B cell (primary cell): ENCODE measurements around the gene STOX1. TPM values are rescaled to one million over a fixed set of nuclear protein-coding genes. Genes with fewer than 3 reads are reported as not detected.

Source experiments
- ATAC-seq: fragments of 200-7000 bp; cut with Tn5 transposase; one replicate; pipeline ENCODE4 v1.10.0; 2021; ENCODE audit warnings: low read depth, mild to moderate bottlenecking, moderate number of reproducible peaks, moderate library complexity
- CTCF ChIA-PET: fragments of 350-600 bp; sonication (Branson Sonifier 250); formaldehyde crosslinking; loops from one replicate; lab custom pipeline; 2021; ENCODE audit warnings: antibody characterized with exemption, inconsistent platforms; lab: Charles Lee
- POLR2A ChIA-PET: fragments of 350-600 bp; sonication (Branson Sonifier 250); formaldehyde crosslinking; loops from one replicate; lab custom pipeline; 2021; ENCODE audit warnings: antibody characterized with exemption; lab: Charles Lee
- DNase-seq: peaks from one replicate; pipeline ENCODE4 v3.0.0; 2013
- H2AFZ ChIP-seq: 2 replicates; pipeline ENCODE4 v1.6.1; 2012; ENCODE audit warnings: mild to moderate bottlenecking, low read depth, low read length; ENCODE audit not compliant: insufficient read depth, poor library complexity, severe bottlenecking
- H3K27ac ChIP-seq, 2 donors: 1 replicate in 1 of 2; 2 replicates in 1 of 2; pipeline ENCODE4 v1.5.1; 2012 to 2013; ENCODE audit warnings: low read length in 2 of 2, mild to moderate bottlenecking in 2 of 2, moderate library complexity in 1 of 2
- H3K27me3 ChIP-seq, 4 experiments: fragments of 200-600 bp in 1 of 4; sonication (generic) in 1 of 4; replicated peaks in 1 of 4; 1 replicate in 2 of 4; 2 replicates in 2 of 4; pipeline versions ENCODE4 v1.6.1 to v1.7.0; 2013 to 2016; ENCODE audit warnings: low read length in 3 of 4, mild to moderate bottlenecking in 2 of 4, mixed read lengths in 1 of 4, moderate library complexity in 1 of 4; ENCODE audit not compliant: insufficient read depth in 4 of 4, control insufficient read depth in 3 of 4; ENCODE audit errors: control extremely low read depth in 1 of 4
- H3K36me3 ChIP-seq, 2 experiments: replicated peaks in 1 of 2; 1 replicate in 1 of 2; 2 replicates in 1 of 2; pipeline versions ENCODE4 v1.6.1 to v1.7.1; 2013; ENCODE audit warnings: low read length in 1 of 2; ENCODE audit not compliant: insufficient read depth in 2 of 2, control insufficient read depth in 1 of 2; ENCODE audit errors: control extremely low read depth in 1 of 2, extremely low read depth in 1 of 2
- H3K4me1 ChIP-seq, 2 donors: fragments of 200-600 bp in 1 of 2; sonication (generic) in 1 of 2; 1 replicate in 1 of 2; 2 replicates in 1 of 2; pipeline versions ENCODE4 v1.5.1 to v1.6.1; 2013 to 2017; ENCODE audit warnings: low read length in 2 of 2; ENCODE audit not compliant: control insufficient read depth in 2 of 2, insufficient read depth in 2 of 2
- H3K4me2 ChIP-seq: replicated peaks from 2 replicates; pipeline ENCODE3; 2012; ENCODE audit warnings: mild to moderate bottlenecking, low read depth, low read length; ENCODE audit not compliant: poor library complexity, severe bottlenecking
- H3K4me3 ChIP-seq, 5 experiments: fragments of 200-600 bp in 1 of 5; sonication (generic) in 1 of 5; 1 replicate in 3 of 5; 2 replicates in 2 of 5; pipeline versions ENCODE4 v1.5.1 to v1.7.0; 2011 to 2016; ENCODE audit warnings: low read length in 4 of 5, mild to moderate bottlenecking in 4 of 5, low read depth in 2 of 5, control low read depth in 1 of 5, moderate library complexity in 1 of 5; ENCODE audit not compliant: insufficient read depth in 1 of 5; ENCODE audit errors: control extremely low read depth in 1 of 5, extremely low read depth in 1 of 5
- H3K79me2 ChIP-seq: fragments of 200-600 bp; sonication (generic); one replicate; pipeline ENCODE4 v1.6.0; 2016; ENCODE audit warnings: low read length; ENCODE audit not compliant: control insufficient read depth, insufficient read depth
- H3K9ac ChIP-seq: fragments of 200-600 bp; sonication (generic); 2 replicates; pipeline ENCODE4 v1.6.1; 2017; ENCODE audit warnings: mild to moderate bottlenecking, low read length, moderate library complexity
- H3K9me3 ChIP-seq, 3 donors: one replicate each; pipeline versions ENCODE4 v1.6.1 to v1.7.1; 2013; ENCODE audit warnings: low read length in 2 of 3; ENCODE audit not compliant: control insufficient read depth in 2 of 3, insufficient read depth in 1 of 3; ENCODE audit errors: control extremely low read depth in 1 of 3
- H4K20me1 ChIP-seq: 2 replicates; pipeline ENCODE4 v1.6.0; 2012; ENCODE audit warnings: mild to moderate bottlenecking, low read length; ENCODE audit not compliant: insufficient read depth, control insufficient read depth, poor library complexity, severe bottlenecking
- H3K27ac Mint-ChIP-seq: one replicate; pipeline ENCODE4 v1.8.0; 2021; ENCODE audit warnings: mixed read lengths
- H3K27me3 Mint-ChIP-seq: one replicate; pipeline ENCODE4 v1.8.0; 2021; ENCODE audit warnings: mixed read lengths
- H3K4me1 Mint-ChIP-seq: one replicate; pipeline ENCODE4 v1.8.0; 2021; ENCODE audit warnings: mixed read lengths
- H3K4me3 Mint-ChIP-seq: one replicate; pipeline ENCODE4 v1.8.0; 2021; ENCODE audit warnings: mixed read lengths
- H3K9me3 Mint-ChIP-seq: one replicate; pipeline ENCODE4 v1.8.0; 2022; ENCODE audit warnings: mixed read lengths; ENCODE audit not compliant: insufficient read depth
- EZH2 ChIP-seq: IDR thresholded peaks from 2 replicates; pipeline ENCODE4 v1.6.1; 2012; ENCODE audit warnings: borderline replicate concordance, low read depth, mild to moderate bottlenecking, moderate library complexity, low read length; ENCODE audit not compliant: insufficient read depth, poor library complexity, severe bottlenecking
- WGBS: methylation state at CpG from one replicate; pipeline ENCODE4 v1.1.5; 2013; ENCODE audit warnings: missing lambda C conversion rate; ENCODE audit not compliant: insufficient coverage; 5-methylcytosine and 5-hydroxymethylcytosine counted together
- intact Hi-C: fragments of 100-400 bp; cut with micrococcal nuclease; formaldehyde crosslinking; loops from one replicate; pipeline ENCODE4 v1.10.0; 2022
- polyA plus RNA-seq: library from polyadenylated mRNA; depleted of rRNA; stranded (reverse); fragments of >200 nt; gene quantifications from 2 replicates; pipeline ENCODE4 v1.2.3, GENCODE V29; 2012
- total RNA-seq, 2 donors: library from RNA; stranded (reverse); fragments of 120-200 nt in 1 of 2; gene quantifications; 1 replicate in 1 of 2; 2 replicates in 1 of 2; pipeline versions ENCODE4 v1.2.3 to v1.2.4, GENCODE V29; 2013 to 2022
- TF ChIP-seq, protein P1 (sequence below): fragments of 200-600 bp; IDR thresholded peaks from one replicate; pipeline ENCODE4 v1.8.0; 2022; ENCODE audit warnings: antibody characterized with exemption, mild to moderate bottlenecking

Gene STOX1
- total and polyA plus RNA-seq, 2 donors (not counting 1 experiment from before 2014, with no cell fraction given) = 0.07 to 0.57 TPM

DNA sequence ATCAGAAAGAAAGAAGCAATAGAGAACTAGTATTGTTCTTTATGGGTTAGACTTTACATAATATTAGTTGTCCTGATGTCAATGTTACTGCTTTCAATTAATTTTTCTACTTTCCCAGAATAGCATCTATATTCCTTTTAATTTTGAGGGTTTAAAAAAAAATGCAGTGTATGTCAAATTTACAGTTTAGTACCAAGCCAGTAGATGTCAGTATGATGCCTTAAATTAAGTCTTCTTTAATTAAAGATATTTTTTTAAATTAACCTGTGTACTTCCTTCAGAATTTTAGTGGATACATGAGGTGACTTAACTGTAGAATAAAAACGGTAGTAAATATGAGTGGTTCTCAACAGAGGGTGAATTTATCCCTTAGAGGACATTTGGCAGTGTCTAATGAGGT lies 35.2 kb upstream of the STOX1 start:
- POLR2A ChIA-PET = no interaction called here
- TF ChIP-seq, protein P1, sequence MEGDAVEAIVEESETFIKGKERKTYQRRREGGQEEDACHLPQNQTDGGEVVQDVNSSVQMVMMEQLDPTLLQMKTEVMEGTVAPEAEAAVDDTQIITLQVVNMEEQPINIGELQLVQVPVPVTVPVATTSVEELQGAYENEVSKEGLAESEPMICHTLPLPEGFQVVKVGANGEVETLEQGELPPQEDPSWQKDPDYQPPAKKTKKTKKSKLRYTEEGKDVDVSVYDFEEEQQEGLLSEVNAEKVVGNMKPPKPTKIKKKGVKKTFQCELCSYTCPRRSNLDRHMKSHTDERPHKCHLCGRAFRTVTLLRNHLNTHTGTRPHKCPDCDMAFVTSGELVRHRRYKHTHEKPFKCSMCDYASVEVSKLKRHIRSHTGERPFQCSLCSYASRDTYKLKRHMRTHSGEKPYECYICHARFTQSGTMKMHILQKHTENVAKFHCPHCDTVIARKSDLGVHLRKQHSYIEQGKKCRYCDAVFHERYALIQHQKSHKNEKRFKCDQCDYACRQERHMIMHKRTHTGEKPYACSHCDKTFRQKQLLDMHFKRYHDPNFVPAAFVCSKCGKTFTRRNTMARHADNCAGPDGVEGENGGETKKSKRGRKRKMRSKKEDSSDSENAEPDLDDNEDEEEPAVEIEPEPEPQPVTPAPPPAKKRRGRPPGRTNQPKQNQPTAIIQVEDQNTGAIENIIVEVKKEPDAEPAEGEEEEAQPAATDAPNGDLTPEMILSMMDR = no peak
- TF ChIP-seq EZH2 = no peak
- H3K4me1 Mint-ChIP-seq = no peaks in the 10 kb centered on the region
- H3K27me3 Mint-ChIP-seq = no peaks in the 10 kb centered on the region
- Histone ChIP-seq H2AFZ (no peak overlapping the region), H3K4me2 (no peak overlapping the region), H3K27me3 (no peaks in the 10 kb centered on the region), H3K27ac (no peak overlapping the region), H3K4me3 (no peak overlapping the region), H3K36me3 (peaks cover 5 to 56% of the 10 kb centered on the region in 2 experiments), H3K79me2 (no peaks in the 10 kb centered on the region), H4K20me1 (no peaks in the 10 kb centered on the region), H3K4me1 (no peaks in the 10 kb centered on the region), H3K9ac (no peak overlapping the region), H3K9me3 (no peaks in the 10 kb centered on the region)
- CTCF ChIA-PET = no interaction called here
- intact Hi-C loops = no loop called here
- no peak overlapping the region for H3K27ac Mint-ChIP-seq
- DNase-seq = no peak
- WGBS = no CpG with 5 or more reads among the region's 1 CpG
- ATAC-seq = no peak
- no peaks in the 10 kb centered on the region for H3K9me3 Mint-ChIP-seq
- H3K4me3 Mint-ChIP-seq = no peak overlapping the region

DNA sequence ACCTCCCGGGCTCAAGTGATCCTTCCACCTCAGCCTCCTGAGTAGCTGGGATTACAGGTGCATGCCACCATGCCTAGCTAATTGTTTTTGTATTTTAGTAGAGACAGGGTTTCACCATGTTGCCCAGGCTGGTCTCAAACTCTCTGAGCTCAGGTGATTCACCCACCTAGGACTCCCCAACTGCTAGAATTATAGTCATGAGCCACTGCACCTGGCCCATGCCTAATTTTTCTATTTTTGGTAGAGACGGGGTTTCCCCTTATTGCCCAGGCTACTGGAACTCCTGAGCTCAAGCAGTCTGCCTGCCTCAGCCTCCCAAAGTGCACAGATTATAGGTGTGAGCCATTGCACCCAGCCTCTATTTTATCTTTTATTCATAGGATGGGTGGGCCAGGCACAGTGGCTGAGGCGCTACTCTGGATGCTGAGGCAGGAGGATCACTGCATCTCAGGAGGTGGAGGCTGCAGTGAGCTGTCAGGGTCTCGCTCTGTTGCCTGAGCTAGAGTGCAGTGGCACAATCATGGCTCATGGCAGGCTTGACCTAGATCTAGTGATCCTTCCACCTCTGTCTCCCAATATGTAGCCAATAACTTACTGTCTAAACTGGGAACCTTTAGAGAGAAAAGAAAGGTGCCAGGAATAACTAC lies 31.3 kb upstream of the STOX1 start:
- no peaks in the 10 kb centered on the region for H3K27me3 ChIP-seq
- H3K27me3 Mint-ChIP-seq = no peaks in the 10 kb centered on the region
- H2AFZ ChIP-seq = no peak overlapping the region
- intact Hi-C loops = no loop called here
- H3K79me2 ChIP-seq = no peaks in the 10 kb centered on the region
- ChIA-PET POLR2A (no interaction called here), CTCF (no interaction called here)
- DNase-seq = no peak
- H3K9ac ChIP-seq = no peak overlapping the region
- H3K4me3 ChIP-seq = no peak overlapping the region
- H3K27ac Mint-ChIP-seq = no peak overlapping the region
- no peaks in the 10 kb centered on the region for H3K4me1 ChIP-seq
- H3K4me3 Mint-ChIP-seq = no peak overlapping the region
- no peaks in the 10 kb centered on the region for H3K4me1 Mint-ChIP-seq
- peaks cover 5 to 23% of the 10 kb centered on the region in 2 experiments for H3K36me3 ChIP-seq
- 89% methylated on average over 3 of the region's 4 CpGs for WGBS
- H3K9me3 Mint-ChIP-seq = no peaks in the 10 kb centered on the region
- no peak overlapping the region for H3K4me2 ChIP-seq
- TF ChIP-seq EZH2 = no peak
- TF ChIP-seq, protein P1 = no peak
- ATAC-seq = no peak
- no peaks in the 10 kb centered on the region for H4K20me1 ChIP-seq
- no peaks in the 10 kb centered on the region for H3K9me3 ChIP-seq
- no peak overlapping the region for H3K27ac ChIP-seq
